NCI-H460 (cell line): ENCODE measurements around the gene MAP1LC3A. TPM values are rescaled to one million over a fixed set of nuclear protein-coding genes. Genes with fewer than 3 reads are reported as not detected.

Experiments
- DNase-seq: peaks from one replicate; pipeline ENCODE4 v3.0.0-alpha.2; 2016; ENCODE audit warnings: low read depth; ENCODE audit errors: extremely low read depth
- total RNA-seq: library from RNA; depleted of rRNA; stranded (reverse); fragments of >200 nt; shearing (Covaris generic); gene quantifications from 2 replicates; pipeline ENCODE4 v1.2.3, GENCODE V29; 2014

MAP1LC3A gene
- total RNA-seq, 1 experiment from 2014 or later, result 1.2 TPM

- DNase-seq, result no peak
Measured at GRCh38 chr20:34547844-34548613, 10.5 kb upstream of the MAP1LC3A start.

GRCh38 chr20:34549291-34549928, 9.1 kb upstream of the MAP1LC3A start:
- no peak for DNase-seq

GRCh38 chr20:34549929-34550305, 8.6 kb upstream of the MAP1LC3A start:
- DNase-seq, result no peak

- no peak for DNase-seq
Measured at GRCh38 chr20:34552569-34552968, 5.9 kb upstream of the MAP1LC3A start.

GRCh38 chr20:34553366-34553867, 5.1 kb upstream of the MAP1LC3A start:
- DNase-seq, result no peak

GRCh38 chr20:34557936-34558319, 590 bp upstream of the MAP1LC3A start:
- DNase-seq, result no peak

GRCh38 chr20:34559311-34560140, 1.0 kb downstream of the MAP1LC3A start:
- DNase-seq, result no peak

GRCh38 chr20:34560141-34560523, 1.6 kb downstream of the MAP1LC3A start:
- DNase-seq, result no peak

- DNase-seq, result no peak
Measured at GRCh38 chr20:34560614-34561013, 2.1 kb downstream of the MAP1LC3A start.

GRCh38 chr20:34561661-34562060, 3.1 kb downstream of the MAP1LC3A start:
- no peak for DNase-seq

- no peak for DNase-seq
Measured at GRCh38 chr20:34562641-34563040, 4.1 kb downstream of the MAP1LC3A start.

GRCh38 chr20:34564833-34565232, 6.3 kb downstream of the MAP1LC3A start:
- DNase-seq, result no peak

GRCh38 chr20:34566978-34567891, 8.7 kb downstream of the MAP1LC3A start:
- no peak for DNase-seq

GRCh38 chr20:34567892-34568865, 9.7 kb downstream of the MAP1LC3A start:
- DNase-seq, result no peak

- no peak for DNase-seq
Measured at GRCh38 chr20:34569598-34569997, 11.1 kb downstream of the MAP1LC3A start.

- DNase-seq, result no peak
Measured at GRCh38 chr20:34570859-34571306, 12.4 kb downstream of the MAP1LC3A start.

GRCh38 chr20:34571753-34572152, 13.2 kb downstream of the MAP1LC3A start:
- DNase-seq, result no peak

GRCh38 chr20:34573541-34574300, 15.2 kb downstream of the MAP1LC3A start:
- no peak for DNase-seq
